Loucy (cell line): ENCODE data around the gene DIPK1B.

Source experiments
- H2AFZ ChIP-seq: fragments of 200-600 bp; sonication (generic); 2 replicates; pipeline ENCODE4 v1.6.0; 2016; ENCODE audit warnings: antibody characterized with exemption, mild to moderate bottlenecking, low read length, moderate library complexity
- H3F3A ChIP-seq: fragments of 200-600 bp; 2 replicates; pipeline ENCODE4 v1.6.0; 2016; ENCODE audit warnings: antibody characterized with exemption, low read depth, mild to moderate bottlenecking
- H3K27me3 ChIP-seq: fragments of 200-600 bp; sonication (generic); 2 replicates; pipeline ENCODE4 v1.6.1; 2014; ENCODE audit warnings: low read length, mild to moderate bottlenecking; ENCODE audit not compliant: insufficient read depth, poor library complexity, severe bottlenecking
- H3K36me3 ChIP-seq: fragments of 200-600 bp; sonication (generic); 2 replicates; pipeline ENCODE4 v1.6.1; 2016; ENCODE audit warnings: low read length; ENCODE audit not compliant: insufficient read depth
- H3K4me1 ChIP-seq: fragments of 200-600 bp; sonication (generic); 2 replicates; pipeline ENCODE4 v1.5.1; 2014; ENCODE audit warnings: low read length, mild to moderate bottlenecking; ENCODE audit not compliant: insufficient read depth, poor library complexity, severe bottlenecking
- H3K4me2 ChIP-seq: fragments of 200-600 bp; sonication (generic); 2 replicates; pipeline ENCODE4 v1.6.0; 2014; ENCODE audit warnings: antibody characterized with exemption, low read length, low read depth, mild to moderate bottlenecking; ENCODE audit not compliant: poor library complexity, severe bottlenecking
- H3K4me3 ChIP-seq: fragments of 200-600 bp; sonication (generic); 2 replicates; pipeline ENCODE4 v1.5.1; 2014; ENCODE audit warnings: low read length, mild to moderate bottlenecking, mixed read lengths; ENCODE audit not compliant: poor library complexity, severe bottlenecking
- H3K79me2 ChIP-seq: fragments of 200-600 bp; sonication (generic); 2 replicates; pipeline ENCODE4 v1.6.1; 2014; ENCODE audit warnings: low read length; ENCODE audit not compliant: insufficient read depth
- H3K9ac ChIP-seq: fragments of 200-600 bp; sonication (generic); 2 replicates; pipeline ENCODE4 v1.6.0; 2014; ENCODE audit warnings: mild to moderate bottlenecking, low read depth, low read length, moderate library complexity; ENCODE audit not compliant: poor library complexity, severe bottlenecking
- H3K9me2 ChIP-seq: fragments of 200-600 bp; sonication (generic); replicated peaks from 2 replicates; pipeline ENCODE4 v1.6.1; 2016; ENCODE audit warnings: low read depth, low read length, mixed read lengths
- H3K9me3 ChIP-seq: fragments of 200-600 bp; sonication (generic); 2 replicates; pipeline ENCODE4 v1.6.1; 2014; ENCODE audit warnings: mild to moderate bottlenecking, antibody characterized with exemption, low read length, low read depth; ENCODE audit not compliant: insufficient read depth
- H4K20me1 ChIP-seq: fragments of 200-600 bp; sonication (generic); 2 replicates; pipeline ENCODE4 v1.6.0; 2014; ENCODE audit warnings: antibody characterized with exemption, low read length, mild to moderate bottlenecking; ENCODE audit not compliant: insufficient read depth, poor library complexity, severe bottlenecking
- CTCF ChIP-seq: fragments of 200-600 bp; sonication (generic); conservative IDR thresholded peaks from 2 replicates; pipeline ENCODE4 v1.5.1; 2014; ENCODE audit warnings: mild to moderate bottlenecking, antibody characterized with exemption, low read length
- EZH2phosphoT487 ChIP-seq: fragments of 200-600 bp; IDR thresholded peaks from 2 replicates; pipeline ENCODE4 v1.6.1; 2018; ENCODE audit warnings: antibody characterized with exemption, mild to moderate bottlenecking, moderate library complexity, borderline replicate concordance

DIPK1B gene

GRCh38 chr9:136739509-136739908, 27.1 kb downstream of the DIPK1B start:
- Histone ChIP-seq H3K9ac (no peak overlapping the region), H3K9me2 (no peaks in the 10 kb centered on the region), H3K9me3 (no peaks in the 10 kb centered on the region), H3K4me1 (no peaks in the 10 kb centered on the region), H3K36me3 (no peaks in the 10 kb centered on the region), H3K4me2 (no peak overlapping the region), H4K20me1 (no peaks in the 10 kb centered on the region), H3K4me3 (no peak overlapping the region), H3K79me2 (no peaks in the 10 kb centered on the region), H3F3A (no peaks in the 10 kb centered on the region), H3K27me3 (no peaks in the 10 kb centered on the region), H2AFZ (no peak overlapping the region)
- no peak for TF ChIP-seq CTCF
- no peak for TF ChIP-seq EZH2phosphoT487

GRCh38 chr9:136740069-136740468, 27.7 kb downstream of the DIPK1B start:
- H3K4me3 ChIP-seq = no peak overlapping the region
- H3K4me1 ChIP-seq = no peaks in the 10 kb centered on the region
- H3K27me3 ChIP-seq = no peaks in the 10 kb centered on the region
- H3K9me3 ChIP-seq = no peaks in the 10 kb centered on the region
- no peak overlapping the region for H3K9ac ChIP-seq
- TF ChIP-seq EZH2phosphoT487 = no peak
- TF ChIP-seq CTCF = no peak
- H4K20me1 ChIP-seq = no peaks in the 10 kb centered on the region
- no peaks in the 10 kb centered on the region for H3F3A ChIP-seq
- no peaks in the 10 kb centered on the region for H3K9me2 ChIP-seq
- H3K4me2 ChIP-seq = no peak overlapping the region
- no peak overlapping the region for H2AFZ ChIP-seq
- no peaks in the 10 kb centered on the region for H3K79me2 ChIP-seq
- no peaks in the 10 kb centered on the region for H3K36me3 ChIP-seq

- no peaks in the 10 kb centered on the region for H3K36me3 ChIP-seq
- H3K4me2 ChIP-seq = no peak overlapping the region
- H3K27me3 ChIP-seq = no peaks in the 10 kb centered on the region
- no peak overlapping the region for H3K9ac ChIP-seq
- H3K4me1 ChIP-seq = no peaks in the 10 kb centered on the region
- TF ChIP-seq CTCF (no peak), EZH2phosphoT487 (no peak)
- H3K79me2 ChIP-seq = no peaks in the 10 kb centered on the region
- no peak overlapping the region for H3K4me3 ChIP-seq
- H3F3A ChIP-seq = no peaks in the 10 kb centered on the region
- H3K9me3 ChIP-seq = no peaks in the 10 kb centered on the region
- no peak overlapping the region for H2AFZ ChIP-seq
- H3K9me2 ChIP-seq = no peaks in the 10 kb centered on the region
- H4K20me1 ChIP-seq = no peaks in the 10 kb centered on the region
Measured at GRCh38 chr9:136740491-136740890, 28.1 kb downstream of the DIPK1B start.
